HEK293 (cell line): ENCODE data around the gene IFNE.

Experiments used
- CTCF ChIA-PET: fragments of 350-600 bp; formaldehyde crosslinking; extraction: SDS; loops from one replicate; lab custom pipeline; 2021; ENCODE audit warnings: antibody characterized with exemption; lab: Yijun Ruan, JAX
- POLR2A ChIA-PET: fragments of 300-600 bp; formaldehyde crosslinking; extraction: SDS; loops from one replicate; lab custom pipeline; 2020; ENCODE audit warnings: antibody characterized with exemption, inconsistent platforms; lab: Yijun Ruan, JAX
- H3K27ac ChIP-seq: fragments of 200-500 bp; sonication (Bioruptor generic); 2 replicates; pipeline ENCODE4 v1.5.1; 2014; ENCODE audit warnings: low read depth, low read length, control low read depth, inconsistent platforms; ENCODE audit errors: extremely low read depth
- H3K36me3 ChIP-seq, 2 experiments: fragments of 200-500 bp in 1 of 2; sonication (Bioruptor generic) in 1 of 2; 1 replicate in 1 of 2; 2 replicates in 1 of 2; pipeline ENCODE4 v1.5.1; 2014 to 2017; ENCODE audit warnings: inconsistent platforms in 2 of 2, low read length in 2 of 2; ENCODE audit not compliant: control insufficient read depth in 2 of 2, insufficient read depth in 1 of 2
- H3K4me1 ChIP-seq: fragments of 200-500 bp; sonication (Bioruptor generic); 2 replicates; pipeline ENCODE4 v1.5.1; 2014; ENCODE audit warnings: mild to moderate bottlenecking, low read length, inconsistent platforms; ENCODE audit not compliant: control insufficient read depth, insufficient read depth
- H3K4me3 ChIP-seq: 2 replicates; pipeline ENCODE4 v1.5.1; 2011; ENCODE audit warnings: low read depth, mild to moderate bottlenecking, control low read depth, low read length, moderate library complexity
- H3K9me3 ChIP-seq: fragments of 200-500 bp; sonication (Bioruptor generic); 2 replicates; pipeline ENCODE4 v1.5.1; 2014; ENCODE audit warnings: low read depth, low read length, inconsistent platforms; ENCODE audit not compliant: control insufficient read depth, insufficient read depth
- HOXD13 ChIP-seq: sonication (generic); formaldehyde crosslinking; IDR thresholded peaks from 2 replicates; pipeline ENCODE4 v1.8.0; 2022; ENCODE audit warnings: missing genetic modification reagents, borderline replicate concordance
- INSM2 ChIP-seq: fragments of 450-650 bp; formaldehyde crosslinking; IDR thresholded peaks from 2 replicates; pipeline ENCODE4 v1.5.1; 2016; ENCODE audit warnings: missing biosample characterization, missing genetic modification characterization
- KLF17 ChIP-seq: fragments of 450-650 bp; formaldehyde crosslinking; IDR thresholded peaks from 2 replicates; pipeline ENCODE4 v1.5.1; 2016; ENCODE audit warnings: missing biosample characterization, missing genetic modification characterization
- PBX3 ChIP-seq: sonication (generic); formaldehyde crosslinking; IDR thresholded peaks from 2 replicates; pipeline ENCODE4 v1.8.1; 2022; ENCODE audit warnings: mild to moderate bottlenecking, moderate library complexity, missing genetic modification reagents
- PRDM1 ChIP-seq: fragments of 450-650 bp; formaldehyde crosslinking; IDR thresholded peaks from 2 replicates; pipeline ENCODE4; 2016; ENCODE audit warnings: missing biosample characterization, missing genetic modification characterization
- TCF7L2 ChIP-seq: IDR thresholded peaks from 2 replicates; pipeline ENCODE4 v1.6.1; 2011; ENCODE audit warnings: low read depth, mild to moderate bottlenecking, inconsistent platforms, low read length, moderate library complexity, borderline replicate concordance
- TRIM28 ChIP-seq: IDR thresholded peaks from 2 replicates; pipeline ENCODE4 v1.6.1; 2011; ENCODE audit warnings: low read length, control low read depth, borderline replicate concordance
- ZBTB21 ChIP-seq: fragments of 450-650 bp; formaldehyde crosslinking; IDR thresholded peaks from 2 replicates; pipeline ENCODE4 v1.5.1; 2017; ENCODE audit warnings: missing biosample characterization, missing genetic modification characterization
- ZBTB48 ChIP-seq: fragments of 450-650 bp; formaldehyde crosslinking; IDR thresholded peaks from 2 replicates; pipeline ENCODE4 v1.5.1; 2016; ENCODE audit warnings: missing biosample characterization, missing genetic modification characterization
- ZEB2 ChIP-seq: fragments of 450-650 bp; formaldehyde crosslinking; IDR thresholded peaks from 2 replicates; pipeline ENCODE4 v1.5.1; 2016; ENCODE audit warnings: missing biosample characterization, missing genetic modification characterization
- ZNF114 ChIP-seq: fragments of 450-650 bp; formaldehyde crosslinking; IDR thresholded peaks from 2 replicates; pipeline ENCODE4 v1.5.0; 2017; ENCODE audit warnings: missing biosample characterization, missing genetic modification characterization
- ZNF184 ChIP-seq: fragments of 450-650 bp; IDR thresholded peaks from 2 replicates; pipeline ENCODE4 v1.5.1; 2018; ENCODE audit warnings: missing biosample characterization, mild to moderate bottlenecking, missing genetic modification characterization
- ZNF211 ChIP-seq: fragments of 450-650 bp; formaldehyde crosslinking; IDR thresholded peaks from 2 replicates; pipeline ENCODE4 v1.5.1; 2016; ENCODE audit warnings: low read depth, missing biosample characterization, missing genetic modification characterization
- ZNF335 ChIP-seq: fragments of 450-650 bp; formaldehyde crosslinking; conservative IDR thresholded peaks from 2 replicates; pipeline ENCODE4 v1.5.1; 2016; ENCODE audit warnings: missing biosample characterization, missing genetic modification characterization
- ZNF341 ChIP-seq: fragments of 450-650 bp; formaldehyde crosslinking; IDR thresholded peaks from 2 replicates; pipeline ENCODE4; 2016; ENCODE audit warnings: low read depth, missing biosample characterization, missing genetic modification characterization
- ZNF404 ChIP-seq: fragments of 450-650 bp; formaldehyde crosslinking; IDR thresholded peaks from 2 replicates; pipeline ENCODE4 v1.5.1; 2017; ENCODE audit warnings: missing biosample characterization, missing genetic modification characterization
- ZNF423 ChIP-seq: fragments of 450-650 bp; formaldehyde crosslinking; IDR thresholded peaks from 2 replicates; pipeline ENCODE4 v1.5.1; 2016; ENCODE audit warnings: missing biosample characterization, missing genetic modification characterization
- ZNF548 ChIP-seq: fragments of 450-650 bp; formaldehyde crosslinking; IDR thresholded peaks from 2 replicates; pipeline ENCODE4 v1.5.1; 2016; ENCODE audit warnings: missing biosample characterization, missing genetic modification characterization
- ZNF654 ChIP-seq: fragments of 450-650 bp; formaldehyde crosslinking; IDR thresholded peaks from 2 replicates; pipeline ENCODE4 v1.5.1; 2016; ENCODE audit warnings: low read depth, missing biosample characterization, missing genetic modification characterization
- ZNF704 ChIP-seq: fragments of 450-650 bp; formaldehyde crosslinking; IDR thresholded peaks from 2 replicates; pipeline ENCODE4 v1.5.1; 2016; ENCODE audit warnings: missing biosample characterization, missing genetic modification characterization
- ZNF768 ChIP-seq: fragments of 450-650 bp; formaldehyde crosslinking; IDR thresholded peaks from 2 replicates; pipeline ENCODE4 v1.5.1; 2018; ENCODE audit warnings: missing biosample characterization, mild to moderate bottlenecking, missing genetic modification characterization
- ZNF776 ChIP-seq: fragments of 450-650 bp; formaldehyde crosslinking; IDR thresholded peaks from 2 replicates; pipeline ENCODE4 v1.5.0; 2017; ENCODE audit warnings: missing biosample characterization, missing genetic modification characterization, borderline replicate concordance
- ZSCAN16 ChIP-seq: fragments of 450-650 bp; formaldehyde crosslinking; IDR thresholded peaks from 2 replicates; pipeline ENCODE4 v1.5.1; 2016; ENCODE audit warnings: missing biosample characterization, missing genetic modification characterization
- ZSCAN5A ChIP-seq: fragments of 450-650 bp; formaldehyde crosslinking; IDR thresholded peaks from 2 replicates; pipeline ENCODE4 v1.5.1; 2016; ENCODE audit warnings: missing biosample characterization, missing genetic modification characterization
- ZXDB ChIP-seq: fragments of 450-650 bp; formaldehyde crosslinking; IDR thresholded peaks from 2 replicates; pipeline ENCODE4 v1.5.1; 2016; ENCODE audit warnings: missing biosample characterization, missing genetic modification characterization

IFNE gene

GRCh38 chr9:21499912-21500311, 17.8 kb upstream of the IFNE start:
- no peak overlapping the region for H3K4me3 ChIP-seq
- ChIA-PET POLR2A (no interaction called here), CTCF (interaction anchor here (1.0 to 1.2 kb wide), 3 partner anchors 104 to 291 kb away, joined by 3 to 5 read pairs (median 4); no protein-coding TSS in a partner anchor)
- H3K4me1 ChIP-seq, result no peaks in the 10 kb centered on the region
- H3K36me3 ChIP-seq, result no peaks in the 10 kb centered on the region
- no peak for TF ChIP-seq ZNF335 (tag by site-specific recombination)
- TF ChIP-seq ZNF776 (tag by site-specific recombination), result no peak
- no peak for TF ChIP-seq PBX3 (CRISPR knock-in tag)
- no peak for TF ChIP-seq ZNF211 (tag by site-specific recombination)
- no peak for TF ChIP-seq INSM2 (tag by site-specific recombination)
- no peak for TF ChIP-seq ZNF423
- no peak for TF ChIP-seq ZBTB48 (tag by site-specific recombination)
- no peak for TF ChIP-seq ZNF114 (tag by site-specific recombination)
- no peak for TF ChIP-seq ZNF548
- TF ChIP-seq HOXD13, result no peak
- H3K27ac ChIP-seq, result no peak overlapping the region
- H3K9me3 ChIP-seq, result no peaks in the 10 kb centered on the region

- Histone ChIP-seq H3K27ac (no peak overlapping the region), H3K4me1 (no peaks in the 10 kb centered on the region), H3K9me3 (no peaks in the 10 kb centered on the region), H3K4me3 (no peak overlapping the region), H3K36me3 (no peaks in the 10 kb centered on the region)
- CTCF ChIA-PET, result interaction anchor here (0.7 to 3.8 kb wide), 11 partner anchors 9 to 316 kb away, joined by 3 to 25 read pairs (median 4); no protein-coding TSS in a partner anchor
- POLR2A ChIA-PET, result no interaction called here
- TF ChIP-seq ZNF341 (tag by site-specific recombination), result no peak
- TF ChIP-seq ZNF184 (tag by site-specific recombination), result no peak
- TF ChIP-seq ZBTB21 (tag by site-specific recombination), result no peak
- TF ChIP-seq ZEB2 (tag by site-specific recombination), result no peak
- no peak for TF ChIP-seq ZNF404 (tag by site-specific recombination)
- TF ChIP-seq ZXDB (tag by site-specific recombination), result no peak
- peak; percentile 34 for TF ChIP-seq ZNF654
- TF ChIP-seq TCF7L2, result no peak
Observed at GRCh38 chr9:21491756-21492155, 9.6 kb upstream of the IFNE start.

GRCh38 chr9:21481470-21482056, 550 bp downstream of the IFNE start:
- TF ChIP-seq PRDM1 (tag by site-specific recombination) (0 out of 2 replicates have a peak, but pooled peaks have one; percentile 44), ZNF704 (tag by site-specific recombination) (no peak), ZNF768 (tag by site-specific recombination) (no peak), KLF17 (no peak), ZSCAN5A (tag by site-specific recombination) (no peak), TRIM28 (no peak), ZSCAN16 (no peak)
- H3K4me3 ChIP-seq, result no peak overlapping the region
- H3K4me1 ChIP-seq, result no peaks in the 10 kb centered on the region
- H3K27ac ChIP-seq, result no peak overlapping the region
- no peaks in the 10 kb centered on the region for H3K9me3 ChIP-seq
- POLR2A ChIA-PET, result no interaction called here
- H3K36me3 ChIP-seq, result no peaks in the 10 kb centered on the region
- CTCF ChIA-PET, result interaction anchor here (1.6 kb wide), 1 partner anchor 308 kb away, joined by 3 read pairs; no protein-coding TSS in a partner anchor
